GM19023 (cell line): Measurements from ENCODE around the gene HDAC2.
A peak's percentile ranks its signal among the peaks of the same experiment; 100 is the strongest.
"Not testable (repeated sequence)": the region's sequence is repeated elsewhere in the genome, so short reads cannot be mapped to it uniquely, and the experiment has no call there.

ENCODE experiments used
- ATAC-seq: cut with Tn5 transposase; IDR thresholded peaks from one replicate; pipeline ENCODE4 v1.9.1; 2021; ENCODE audit warnings: mild to moderate bottlenecking, moderate library complexity; ENCODE audit not compliant: unreplicated experiment

The HDAC2 gene

GRCh38 chr6:113970805-113971676 is at the start of gene HDAC2:
TSS of gene HDAC2 (minus strand) at chr6:113971148. CDS start at chr6:113970908, 240 bp downstream.
- peak; percentile 83 for ATAC-seq

DNA sequence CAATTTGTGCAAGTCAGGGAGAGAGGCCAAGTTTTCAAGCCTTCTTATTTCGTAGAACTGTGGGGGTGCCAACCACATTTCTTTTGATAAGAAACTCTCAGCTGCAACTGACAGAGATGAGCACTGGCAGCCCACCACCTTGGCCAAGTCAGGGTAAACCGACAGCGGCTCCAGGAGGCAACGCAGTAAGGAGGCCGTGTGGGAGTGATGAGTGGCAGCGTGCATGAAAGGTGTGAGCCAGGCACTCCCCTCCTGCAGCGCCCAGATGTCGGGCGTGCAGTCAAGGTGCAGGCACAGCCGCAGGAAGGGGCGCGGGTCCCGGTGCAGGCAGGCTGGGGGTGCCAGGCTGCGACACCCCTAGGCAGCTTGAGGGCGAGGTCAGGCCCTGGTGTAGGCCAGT is 49.2 kb upstream of the HDAC2 start:
- no peak for ATAC-seq

DNA sequence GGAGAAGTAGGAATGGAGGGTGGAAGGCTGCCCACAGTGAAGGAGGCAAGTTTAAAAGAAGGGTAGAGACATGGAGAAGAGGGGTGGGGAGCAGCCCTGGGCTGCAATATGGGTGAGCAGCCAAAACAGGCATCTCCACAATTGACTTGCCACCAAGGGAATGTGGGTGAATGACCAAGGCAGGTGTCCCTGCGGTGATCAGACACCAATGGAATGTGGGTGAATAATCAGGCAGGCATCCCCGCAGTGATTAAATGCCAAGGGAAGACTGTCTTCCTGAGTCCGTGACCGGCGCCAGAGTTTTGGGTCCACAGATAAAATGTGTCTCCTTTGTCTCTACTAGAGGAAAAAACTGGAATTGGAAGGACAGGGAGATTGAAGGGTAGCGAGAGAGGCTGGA is 46.2 kb upstream of the HDAC2 start:
- not testable (repeated sequence) for ATAC-seq

GRCh38 chr6:114014106-114014505 is 43.2 kb upstream of the HDAC2 start:
- not testable (repeated sequence) for ATAC-seq

DNA sequence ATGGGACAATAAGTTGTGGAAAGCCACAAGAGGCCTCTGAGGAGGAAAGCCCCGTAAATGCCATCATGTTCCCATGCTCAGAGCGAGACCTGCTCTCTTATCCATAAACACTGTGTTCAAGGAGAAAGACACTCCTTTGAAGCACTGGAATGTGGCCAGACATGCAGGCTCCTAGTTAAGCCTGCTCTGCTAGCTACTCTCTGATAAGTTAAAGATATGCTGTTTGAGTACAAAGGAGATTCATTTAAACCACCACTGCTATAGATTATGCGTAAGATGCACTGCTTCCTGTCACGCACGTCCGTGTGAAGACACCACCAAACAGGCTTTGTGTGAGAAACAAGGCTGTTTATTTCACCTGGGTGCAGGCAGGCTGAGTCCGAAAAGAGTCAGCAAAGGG is 40.5 kb upstream of the HDAC2 start:
- not testable (repeated sequence) for ATAC-seq

DNA sequence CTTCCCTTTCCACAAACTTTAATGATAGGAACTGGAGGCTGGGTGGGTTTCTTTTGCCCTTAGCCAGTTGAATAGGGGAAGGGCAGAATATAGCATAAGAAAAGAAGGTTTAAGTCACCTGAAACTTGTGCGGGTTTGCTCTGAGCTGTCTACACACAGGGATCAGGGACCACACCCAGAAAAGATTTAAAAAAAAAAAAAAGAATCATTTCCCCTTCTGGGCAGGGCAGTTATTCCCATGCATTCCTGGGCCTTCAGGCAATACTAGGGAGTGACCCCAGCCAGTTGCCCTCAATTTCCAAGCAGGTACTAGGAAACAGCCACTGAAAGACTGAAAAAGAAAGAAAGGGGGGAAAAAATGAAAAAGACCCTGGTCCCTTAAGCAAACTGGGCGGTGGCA is 39.6 kb upstream of the HDAC2 start:
- no peak for ATAC-seq

GRCh38 chr6:114009192-114009591 is 38.2 kb upstream of the HDAC2 start:
- ATAC-seq: no peak

GRCh38 chr6:114008331-114008730 is 37.4 kb upstream of the HDAC2 start:
- ATAC-seq: no peak

DNA sequence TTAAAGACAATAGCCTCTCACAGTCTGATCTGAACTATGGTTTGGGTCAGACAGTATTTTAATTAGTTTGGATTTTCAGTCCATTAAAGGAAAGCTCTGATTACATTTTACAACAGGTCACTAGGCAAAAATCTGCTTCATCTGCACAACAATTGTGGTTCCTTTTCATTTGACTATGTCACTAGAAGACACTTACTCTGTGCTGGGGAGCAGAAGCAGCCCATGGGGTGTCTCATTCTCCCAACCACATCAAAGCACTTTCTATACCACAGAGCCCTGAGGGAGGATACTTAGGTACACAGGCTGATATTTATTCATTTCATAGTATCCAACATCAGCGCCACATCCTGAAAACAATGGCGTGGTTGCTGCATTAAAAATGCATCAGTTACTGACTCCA is 36.6 kb upstream of the HDAC2 start:
- peak; percentile 88 for ATAC-seq

- ATAC-seq: no peak
Observed at GRCh38 chr6:114001354-114001753, 30.4 kb upstream of the HDAC2 start.

- no peak for ATAC-seq
Observed at GRCh38 chr6:114000069-114000468, 29.1 kb upstream of the HDAC2 start.

DNA sequence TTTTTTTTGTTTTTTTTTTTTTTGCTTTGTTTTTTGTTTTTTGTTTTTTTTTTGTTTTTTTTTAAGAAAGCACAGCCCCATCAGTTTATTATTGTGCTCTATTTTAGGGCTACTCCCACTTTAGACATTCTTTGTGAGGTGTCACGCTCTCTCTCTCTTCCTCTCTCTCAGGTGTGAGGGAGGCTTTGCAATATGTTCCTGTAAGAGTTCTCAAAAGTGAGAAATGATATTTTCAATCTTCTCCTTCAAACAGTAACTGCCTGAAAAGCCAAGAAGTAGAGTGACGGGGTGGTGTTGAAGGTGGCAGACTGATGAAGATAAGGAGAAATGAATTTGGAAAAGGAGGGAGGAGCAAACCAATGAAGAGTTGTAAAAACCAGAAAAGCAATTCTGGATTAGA is 28.3 kb upstream of the HDAC2 start:
- ATAC-seq: no peak

DNA sequence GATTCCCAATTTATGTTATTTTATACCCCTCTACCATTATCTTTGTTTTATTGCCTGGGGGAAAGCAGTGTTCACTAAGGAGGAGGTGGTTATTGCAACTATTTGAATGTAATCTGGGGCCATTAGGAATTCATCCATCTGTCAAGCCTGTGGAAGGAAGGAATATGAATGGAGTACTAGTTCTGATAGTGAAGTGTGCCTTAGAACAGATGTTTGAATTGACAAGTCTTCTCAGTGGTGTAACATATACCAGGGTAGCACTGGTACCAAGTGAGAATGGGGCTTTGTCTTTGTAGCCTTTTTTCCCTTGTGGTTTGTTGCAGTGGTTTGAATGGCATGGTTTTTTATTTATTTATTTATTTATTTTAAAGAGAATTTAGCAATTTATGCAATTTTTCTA is 27.9 kb upstream of the HDAC2 start:
- ATAC-seq: no peak

DNA sequence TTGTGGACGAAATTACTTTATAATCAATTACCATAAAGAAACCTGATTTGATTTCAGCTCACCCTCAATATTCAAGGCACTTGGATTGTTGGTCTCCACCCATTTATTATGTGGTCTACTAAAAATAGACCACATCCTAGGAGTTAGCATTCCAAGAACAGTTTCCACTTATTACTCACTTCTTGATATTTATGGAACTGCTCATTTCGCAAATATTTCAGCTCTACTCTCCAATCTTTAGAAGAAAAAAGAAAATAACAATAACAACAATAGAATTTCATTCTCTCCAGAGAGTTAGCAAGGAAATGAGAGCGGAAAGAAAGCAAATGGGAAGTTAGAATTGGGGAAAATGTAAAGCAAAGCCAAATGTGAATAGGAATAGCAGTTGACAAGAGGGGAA is 26.2 kb upstream of the HDAC2 start:
- ATAC-seq: no peak

- ATAC-seq: no peak
Observed at GRCh38 chr6:113995634-113996033, 24.7 kb upstream of the HDAC2 start.

DNA sequence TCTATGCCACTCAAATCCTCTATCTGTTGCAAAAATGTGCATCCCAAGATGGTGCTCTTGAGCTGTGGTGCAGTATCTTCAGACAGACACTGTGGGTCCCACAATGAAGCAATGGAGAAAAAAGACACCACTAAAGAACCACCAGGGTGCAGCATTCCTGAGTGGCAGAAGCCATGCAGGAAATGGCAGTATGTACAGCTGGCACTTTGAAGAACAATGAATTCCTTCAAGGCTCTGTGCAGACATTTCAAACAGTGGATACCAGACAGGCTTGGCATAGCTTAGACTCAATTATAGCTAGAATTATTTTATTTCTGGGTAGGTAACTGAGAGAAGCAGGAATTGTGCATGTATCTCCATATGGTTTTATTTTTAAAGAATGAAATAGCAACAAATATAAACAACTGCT is 24.0 kb upstream of the HDAC2 start:
- peak; percentile 95 for ATAC-seq

DNA sequence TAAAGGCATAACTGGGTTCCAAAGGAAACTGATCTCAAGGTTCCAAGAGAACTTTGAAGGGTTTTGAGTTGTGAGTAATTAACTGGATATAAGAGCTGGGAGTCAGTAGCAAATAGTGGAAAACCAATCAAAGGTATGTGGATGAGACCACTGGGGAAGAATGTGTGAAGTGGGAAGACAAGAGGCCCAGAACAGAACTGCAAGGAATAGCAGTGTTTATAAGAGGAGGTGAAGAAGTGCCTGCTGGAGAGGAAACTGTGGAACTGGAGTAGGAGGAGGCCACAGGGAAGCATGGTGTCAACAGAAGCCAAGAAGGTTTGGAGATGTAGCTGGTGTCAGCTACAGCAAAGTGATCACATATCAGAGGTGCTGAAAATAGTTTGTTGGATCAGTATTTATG is 18.7 kb upstream of the HDAC2 start:
- no peak for ATAC-seq

- not testable (repeated sequence) for ATAC-seq
Observed at GRCh38 chr6:113982675-113983074, 11.7 kb upstream of the HDAC2 start.

DNA sequence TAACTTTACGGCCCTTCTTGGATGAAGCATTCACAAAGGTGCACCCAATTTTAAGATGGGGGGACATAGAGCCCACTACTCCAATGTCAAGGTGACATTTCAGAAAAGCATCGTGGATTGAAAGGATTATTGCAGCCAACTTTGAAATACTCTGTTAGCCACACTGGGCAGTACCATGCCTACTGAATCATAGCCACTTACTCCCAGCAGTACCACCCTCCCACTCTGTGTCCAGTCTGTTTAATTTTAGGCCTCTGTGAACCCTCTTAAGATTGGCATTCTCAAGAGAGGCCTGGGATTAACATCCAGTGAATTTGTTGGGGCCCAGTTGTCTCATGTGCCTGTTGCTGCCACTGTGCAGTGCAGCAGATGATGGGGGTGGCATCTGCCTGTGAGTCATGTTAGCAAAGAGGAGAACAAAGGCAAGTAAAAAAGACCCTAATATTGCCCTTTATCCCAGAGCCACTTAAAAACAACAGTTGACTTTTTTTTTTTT is 11.2 kb upstream of the HDAC2 start:
- no peak for ATAC-seq

DNA sequence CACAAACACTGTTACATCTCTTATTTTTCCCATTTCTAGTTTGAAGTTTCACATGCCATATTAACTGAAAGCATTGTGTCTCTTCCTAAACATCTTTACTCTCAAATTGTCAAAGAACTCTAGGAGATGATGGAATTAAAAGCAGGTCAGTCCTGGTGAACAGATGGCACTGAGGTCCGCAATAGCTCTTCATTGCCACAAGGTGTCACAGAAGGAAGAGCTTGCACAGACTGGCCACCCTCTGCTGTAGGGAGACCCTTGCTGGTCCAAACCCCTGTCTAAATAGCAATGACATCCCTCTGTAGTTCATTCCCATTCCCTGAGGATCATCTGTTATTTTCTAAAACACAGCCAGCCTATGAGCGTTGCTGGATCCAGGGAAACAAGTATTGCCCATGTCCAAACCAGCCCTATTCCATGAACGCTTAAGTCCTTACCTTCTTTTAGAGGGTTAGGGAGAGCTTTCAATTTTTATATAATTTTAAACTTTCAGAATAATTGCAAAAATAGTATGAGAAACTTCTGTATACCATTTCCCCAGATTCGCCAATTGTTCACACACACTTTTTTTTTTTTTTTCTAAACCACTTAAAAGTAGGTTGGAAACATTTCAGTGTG is 10.1 kb upstream of the HDAC2 start:
- ATAC-seq: peak; percentile 72

DNA sequence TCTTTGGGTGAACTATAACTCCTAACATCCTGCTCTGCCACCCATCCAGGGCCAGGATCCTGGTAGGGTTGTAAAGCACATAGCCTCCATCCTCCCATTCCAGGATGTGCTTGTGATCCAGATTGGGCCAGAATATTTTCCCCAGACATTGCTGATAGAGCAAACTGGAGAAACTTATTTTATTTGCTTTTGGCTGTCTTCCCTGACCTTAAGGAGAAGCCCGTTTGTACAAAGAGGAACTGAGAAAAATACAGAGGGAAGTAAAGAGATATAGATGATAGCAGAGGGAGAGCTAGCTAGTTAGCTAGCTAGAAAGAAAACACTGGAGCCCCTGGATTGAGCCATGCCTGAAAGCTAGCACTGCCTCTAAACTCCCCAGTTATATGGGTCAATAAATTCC is 9.0 kb upstream of the HDAC2 start:
- ATAC-seq: no peak

- ATAC-seq: no peak
Observed at GRCh38 chr6:113978084-113978675, 7.2 kb upstream of the HDAC2 start.
